ENCODE results near the gene ARAP2.

The ARAP2 gene

DNA sequence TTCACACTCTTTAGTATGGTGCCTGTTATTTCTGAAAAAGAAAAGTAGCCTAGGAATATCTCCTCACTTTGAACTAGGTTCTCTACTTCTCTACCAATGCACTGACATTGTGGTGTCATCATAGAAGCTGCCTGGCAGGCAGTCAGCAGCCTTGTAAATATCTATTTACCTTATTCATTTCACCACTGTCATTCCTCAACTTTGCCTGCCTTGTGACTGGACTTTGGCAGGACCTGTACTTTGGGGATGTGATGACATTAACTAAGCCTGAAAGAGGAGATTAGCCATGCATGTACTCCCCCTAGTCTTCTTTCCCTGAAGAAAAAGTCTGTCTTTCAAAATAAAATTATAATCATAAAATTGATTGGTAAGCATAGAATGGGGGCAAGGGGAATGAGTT is 207.2 kb downstream of the ARAP2 start:
- no peak for DNase-seq

DNA sequence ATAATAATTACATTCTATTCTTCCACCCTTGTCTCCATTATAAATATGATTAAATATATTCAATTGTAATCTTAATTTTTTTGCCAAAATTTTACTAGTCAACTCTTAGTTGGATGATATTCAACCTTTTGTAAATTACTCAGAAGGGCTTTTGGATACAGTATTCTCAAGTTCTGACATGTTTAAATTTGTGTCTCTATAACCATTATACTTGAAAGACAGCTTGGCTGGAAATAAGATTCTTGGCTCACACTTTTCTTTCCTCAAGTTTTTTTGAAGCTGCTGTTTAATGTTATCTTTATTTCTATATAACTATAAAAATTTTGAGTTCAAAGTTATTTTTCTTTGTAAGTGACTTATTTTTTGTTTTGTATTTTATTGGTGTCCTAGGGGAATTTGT is 214.4 kb downstream of the ARAP2 start:
- DNase-seq = no peak

DNA sequence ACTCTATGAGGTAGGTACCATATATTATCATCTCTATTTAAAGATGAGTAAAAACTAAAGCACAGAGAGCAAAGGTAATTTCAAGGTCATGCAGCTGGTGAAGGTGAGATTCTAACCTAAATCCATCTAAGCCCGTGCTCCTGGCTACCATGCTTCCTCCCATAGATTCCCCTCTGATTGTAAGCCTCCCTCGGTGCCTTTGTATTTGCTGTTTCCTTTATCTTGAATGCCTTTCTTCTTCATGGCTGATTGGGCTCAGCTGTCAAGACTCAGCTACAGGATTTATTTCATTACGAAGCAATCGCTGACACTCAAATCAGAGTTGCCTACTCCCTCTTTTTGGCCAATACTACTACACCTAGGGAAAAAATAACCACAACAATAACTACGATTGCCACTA is 217.1 kb downstream of the ARAP2 start:
- no peak for DNase-seq

DNA sequence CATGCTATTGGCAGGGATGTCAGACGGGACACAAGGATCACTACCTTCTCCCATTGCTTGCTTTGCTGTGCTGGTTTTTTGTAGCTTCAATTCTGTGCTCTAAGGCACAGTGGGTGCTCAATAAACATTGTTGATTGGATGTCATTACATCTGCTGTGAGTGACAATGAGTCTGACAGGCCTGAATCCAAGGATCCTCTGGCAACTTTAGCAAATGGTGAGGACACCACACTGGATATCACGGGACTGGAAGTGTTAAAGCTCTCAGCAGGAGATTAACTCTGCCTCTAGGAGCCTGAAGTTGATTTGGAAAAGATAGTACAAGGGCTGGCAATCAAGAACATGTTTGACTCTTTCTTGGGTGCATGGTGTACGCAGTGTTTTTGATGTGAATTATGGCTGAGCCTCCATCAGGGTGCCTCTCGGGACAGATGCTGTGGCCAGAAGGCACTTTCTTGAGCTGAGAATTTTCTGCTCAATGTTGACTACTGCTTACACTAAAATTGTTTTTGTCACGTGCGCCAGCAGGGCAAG is 217.9 kb downstream of the ARAP2 start:
- no peak for DNase-seq

DNA sequence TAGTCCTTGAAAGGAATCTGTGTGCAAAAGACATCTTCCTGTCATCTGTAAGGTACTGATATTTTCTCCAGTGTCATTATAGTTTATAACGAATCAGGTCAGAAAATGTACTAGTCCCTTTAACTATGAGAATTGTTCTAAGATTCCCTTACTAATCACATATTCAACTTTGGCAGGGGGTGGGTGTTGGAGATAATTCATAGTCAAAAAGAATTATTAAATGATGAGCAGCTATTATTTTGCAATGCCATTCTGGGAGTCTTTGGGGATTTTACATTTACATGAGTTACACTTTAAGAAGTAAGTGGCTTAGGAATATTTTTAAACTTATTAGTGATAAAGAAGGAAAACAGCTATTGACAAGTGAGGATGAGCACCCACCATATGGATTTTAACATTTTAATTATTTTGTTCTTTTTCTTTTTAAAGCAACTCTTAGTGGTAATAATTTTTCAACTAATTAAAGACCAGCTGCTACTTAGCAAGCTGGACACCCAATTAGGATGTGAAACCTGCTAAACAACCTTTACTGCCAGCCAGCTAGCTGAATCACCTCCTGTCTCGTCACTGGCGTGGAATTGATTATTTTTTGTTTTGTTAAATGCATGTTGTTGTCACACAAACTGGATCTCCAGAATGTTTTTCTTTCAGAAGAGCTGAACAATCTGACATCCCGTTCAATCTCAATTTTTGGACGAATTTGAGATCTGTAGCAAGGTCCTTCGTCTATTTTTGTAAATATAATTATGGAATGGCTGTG is 219.2 kb downstream of the ARAP2 start:
- DNase-seq = peak; percentile 6

DNA sequence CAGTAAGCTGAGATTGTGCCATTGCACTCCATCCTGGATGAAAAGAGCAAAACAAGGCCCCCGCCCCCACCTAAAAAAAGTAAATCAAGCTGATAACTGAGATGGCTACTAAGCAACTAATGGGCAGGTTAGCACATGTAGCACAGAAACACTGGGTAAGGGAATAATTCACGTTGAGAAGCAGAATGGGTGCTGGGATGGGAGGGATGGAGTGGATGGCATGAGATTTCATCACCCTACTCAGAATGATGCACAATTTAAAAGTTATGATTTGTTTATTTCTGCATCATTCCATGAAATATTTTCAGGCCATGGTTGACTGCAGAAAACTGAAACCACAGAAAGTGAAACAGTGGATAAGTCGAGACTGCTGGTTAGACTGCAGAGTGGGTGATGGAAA is 224.0 kb downstream of the ARAP2 start:
- no peak for DNase-seq
